ENCODE measurements around the gene ECHDC3. TPM values are rescaled to one million over a fixed set of nuclear protein-coding genes. Genes with fewer than 3 reads are reported as not detected.

Gene ECHDC3
- total RNA-seq, 3 donors from 2014 or later: 62.6 to 256 (median 132) TPM

DNA sequence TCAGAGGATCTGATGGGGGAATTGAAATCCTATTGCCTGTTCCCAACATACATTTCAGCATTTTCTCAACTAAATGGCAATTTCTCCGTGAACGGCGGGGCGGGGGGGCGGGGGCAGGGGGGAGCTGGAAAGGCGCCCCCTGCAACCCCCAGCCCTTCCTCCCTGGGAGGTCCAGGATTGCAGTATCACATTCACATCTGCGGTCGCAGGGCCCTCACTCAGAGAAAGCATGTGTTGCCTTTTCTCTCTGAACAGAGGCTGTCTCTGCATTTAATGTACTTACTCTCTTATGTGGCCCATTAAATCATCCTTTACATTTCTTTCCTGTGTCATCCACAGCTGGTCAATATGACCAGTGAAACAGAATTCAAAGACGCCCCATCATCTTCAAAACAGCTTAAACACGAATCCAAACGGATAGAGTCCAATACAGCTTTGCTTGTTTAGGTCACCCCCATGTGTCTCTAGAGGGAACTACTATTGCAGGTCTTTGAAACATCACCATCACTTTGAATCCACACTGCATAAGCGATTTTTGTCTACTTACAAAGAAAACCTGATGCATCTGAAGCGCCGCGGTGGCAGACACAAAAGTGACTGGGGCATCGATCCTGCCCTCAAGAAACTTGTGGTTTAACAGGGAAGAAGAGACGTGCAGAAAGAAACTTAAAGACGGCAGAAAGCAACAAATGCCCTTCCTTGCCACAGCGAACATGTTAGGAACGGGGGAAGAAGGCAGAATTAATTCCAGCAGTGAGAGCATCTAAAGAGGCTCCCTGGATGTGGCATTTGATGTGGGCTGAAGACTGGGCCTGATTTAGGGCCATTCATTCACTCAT lies 17.0 kb upstream of the ECHDC3 start:
- TF ChIP-seq CTCF (IDR thresholded peaks at IDR 0.05) (peak; percentile 41 to 80 (median 80)), POLR2A (IDR thresholded peaks at IDR 0.05) (no peak), POLR2AphosphoS5 (IDR thresholded peaks at IDR 0.05) (no peak)
- H3K9me3 ChIP-seq: peaks cover 0 to under 1% of the 10 kb centered on the region in 2 donors
- H3K4me1 ChIP-seq: no peaks in the 10 kb centered on the region
- H3K27ac ChIP-seq: no peak overlapping the region
- no peak for DNase-seq (ENCODE audit: low spot score in 2 of 2)
- H3K27me3 ChIP-seq: no peaks in the 10 kb centered on the region
- intact Hi-C loops (cut with DNase I; ENCODE audit: low total_unique reads): loop anchor here (5.0 kb wide), 1 partner anchor 208 kb away; no protein-coding TSS in a partner anchor
- H3K36me3 ChIP-seq: no peaks in the 10 kb centered on the region
- H3K4me3 ChIP-seq: no peak overlapping the region

DNA sequence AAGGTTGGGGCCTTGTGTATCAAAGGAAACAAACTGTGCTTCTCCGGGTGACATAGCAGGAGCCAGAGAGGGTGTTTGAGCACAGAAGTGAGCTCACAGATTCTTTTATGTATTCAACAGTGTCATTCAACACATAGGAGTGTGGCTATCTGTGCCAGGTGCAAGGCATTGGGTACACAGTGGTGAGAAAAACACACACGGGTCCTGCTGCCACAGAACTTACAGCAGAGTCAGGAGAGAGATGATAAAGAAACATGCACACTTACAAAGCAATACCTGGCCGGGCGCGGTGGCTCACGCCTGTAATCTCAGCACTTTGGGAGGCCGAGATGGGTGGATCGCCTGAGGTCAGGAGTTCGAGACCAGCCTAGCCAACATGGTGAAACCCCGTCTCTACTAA lies 16.3 kb upstream of the ECHDC3 start:
- Histone ChIP-seq H3K4me1 (no peaks in the 10 kb centered on the region), H3K9me3 (peaks cover 6 to 8% of the 10 kb centered on the region in 2 donors), H3K27ac (no peak overlapping the region), H3K36me3 (no peaks in the 10 kb centered on the region), H3K4me3 (no peak overlapping the region), H3K27me3 (no peaks in the 10 kb centered on the region)
- DNase-seq (ENCODE audit: low spot score in 2 of 2): no peak
- no peak for TF ChIP-seq POLR2A (IDR thresholded peaks at IDR 0.05)
- no peak for TF ChIP-seq CTCF (IDR thresholded peaks at IDR 0.05)
- TF ChIP-seq POLR2AphosphoS5 (IDR thresholded peaks at IDR 0.05): no peak
- intact Hi-C loops (cut with DNase I; ENCODE audit: low total_unique reads): loop anchor here (5.0 kb wide), 1 partner anchor 209 kb away; no protein-coding TSS in a partner anchor

- H3K4me1 ChIP-seq: no peaks in the 10 kb centered on the region
- no peaks in the 10 kb centered on the region for H3K27me3 ChIP-seq
- no peak overlapping the region for H3K4me3 ChIP-seq
- no peaks in the 10 kb centered on the region for H3K36me3 ChIP-seq
- TF ChIP-seq POLR2A (IDR thresholded peaks at IDR 0.05) (no peak), POLR2AphosphoS5 (IDR thresholded peaks at IDR 0.05) (no peak), CTCF (IDR thresholded peaks at IDR 0.05) (no peak)
- H3K9me3 ChIP-seq: peaks cover 6 to 8% of the 10 kb centered on the region in 2 donors
- DNase-seq (ENCODE audit: low spot score in 2 of 2): no peak
- intact Hi-C loops (cut with DNase I; ENCODE audit: low total_unique reads): loop anchor here (5.0 kb wide), 1 partner anchor 210 kb away; no protein-coding TSS in a partner anchor
- H3K27ac ChIP-seq: no peak overlapping the region
These were observed 14.6 kb upstream of the ECHDC3 start for GRCh38 chr10:11727563-11727962.

GRCh38 chr10:11728353-11728752 lies 13.8 kb upstream of the ECHDC3 start:
- no peak overlapping the region for H3K4me3 ChIP-seq
- DNase-seq (ENCODE audit: low spot score in 2 of 2): no peak
- no peak overlapping the region for H3K27ac ChIP-seq
- peaks cover 6 to 8% of the 10 kb centered on the region in 2 donors for H3K9me3 ChIP-seq
- intact Hi-C loops (cut with DNase I; ENCODE audit: low total_unique reads): loop anchor here (5.0 kb wide), 1 partner anchor 211 kb away; no protein-coding TSS in a partner anchor
- H3K36me3 ChIP-seq: no peaks in the 10 kb centered on the region
- no peaks in the 10 kb centered on the region for H3K4me1 ChIP-seq
- no peaks in the 10 kb centered on the region for H3K27me3 ChIP-seq
- TF ChIP-seq POLR2AphosphoS5 (IDR thresholded peaks at IDR 0.05): no peak
- no peak for TF ChIP-seq CTCF (IDR thresholded peaks at IDR 0.05)
- no peak for TF ChIP-seq POLR2A (IDR thresholded peaks at IDR 0.05)

DNA sequence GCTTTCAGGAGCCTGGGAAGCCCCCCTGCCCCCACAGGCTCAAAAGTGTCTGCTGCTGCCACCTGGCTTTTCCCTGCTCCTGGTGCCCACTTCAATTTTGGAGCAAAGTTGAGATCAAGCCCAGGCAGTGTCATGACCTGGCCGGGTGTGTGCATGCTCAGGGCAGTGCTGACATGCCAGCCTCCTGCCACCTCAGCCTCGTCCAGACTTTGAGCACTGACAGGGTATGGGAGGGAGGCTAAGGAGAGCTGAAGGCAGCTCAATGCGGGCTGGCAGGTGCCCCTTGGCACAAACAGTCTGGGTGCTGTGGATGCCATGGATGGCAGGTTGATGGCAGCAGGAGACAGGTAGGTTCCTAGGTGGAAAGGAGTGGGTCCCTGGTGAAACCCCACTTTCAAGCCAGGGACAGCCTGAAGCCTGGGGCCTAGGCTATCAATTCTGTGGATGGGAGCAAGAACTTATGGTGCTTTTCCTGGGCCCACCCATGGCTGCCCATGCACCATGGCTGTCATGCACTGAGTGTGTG lies 12.3 kb upstream of the ECHDC3 start:
- no peak for DNase-seq (ENCODE audit: low spot score in 2 of 2)
- intact Hi-C loops (cut with DNase I; ENCODE audit: low total_unique reads): loop anchor here (5.0 kb wide), 1 partner anchor 213 kb away; no protein-coding TSS in a partner anchor

More for the DNA sequence above, 12.3 kb upstream of the ECHDC3 start:
- TF ChIP-seq POLR2AphosphoS5 (IDR thresholded peaks at IDR 0.05) (no peak), POLR2A (IDR thresholded peaks at IDR 0.05) (no peak), CTCF (IDR thresholded peaks at IDR 0.05) (no peak)
- H3K27me3 ChIP-seq: no peaks in the 10 kb centered on the region
- no peak overlapping the region for H3K27ac ChIP-seq
- peaks cover 6 to 8% of the 10 kb centered on the region in 2 donors for H3K9me3 ChIP-seq
- no peaks in the 10 kb centered on the region for H3K4me1 ChIP-seq
- H3K36me3 ChIP-seq: no peaks in the 10 kb centered on the region
- H3K4me3 ChIP-seq: no peak overlapping the region

Data from breast epithelium (tissue), 4 donors.